ENCODE results near the gene RIC8B. TPM values are rescaled to one million over a fixed set of nuclear protein-coding genes. Genes with fewer than 3 reads are reported as not detected.

RIC8B gene
- total RNA-seq, 4 donors from 2014 or later = 10.5 to 19.5 (median 16.6) TPM

DNA sequence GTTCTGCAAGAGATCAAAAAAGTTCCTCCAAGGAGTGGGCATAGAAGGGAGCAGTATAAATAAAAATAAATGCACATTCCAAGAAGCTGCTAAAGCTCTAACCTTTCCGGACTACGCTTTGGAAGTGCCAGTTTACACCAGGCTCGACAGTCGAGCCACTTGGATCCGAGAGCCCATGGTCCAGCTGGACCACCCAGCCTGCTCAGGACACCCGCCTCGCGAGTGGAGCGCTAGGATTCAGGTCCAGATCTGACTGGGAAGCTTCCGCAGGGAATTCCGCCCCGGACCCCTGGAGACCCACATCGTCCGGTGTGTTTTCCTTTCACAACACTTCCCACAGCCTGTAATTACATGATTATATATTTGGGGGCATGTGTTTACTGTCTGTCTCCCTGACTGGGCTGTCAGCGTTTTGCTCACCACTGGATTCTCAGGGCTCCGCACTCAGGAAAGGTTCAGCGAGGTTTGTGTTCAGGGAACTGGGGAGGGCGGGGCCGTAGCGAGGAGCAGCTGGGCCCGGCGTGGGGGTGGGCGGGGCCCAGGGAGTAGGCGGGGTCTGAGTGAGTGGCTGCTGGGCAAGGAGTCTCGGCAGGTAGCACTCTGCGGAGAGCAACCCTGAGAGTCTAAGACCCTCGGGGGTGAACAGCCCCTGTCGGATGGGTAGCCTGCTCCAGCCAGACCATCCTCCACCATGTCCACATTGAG, 128.9 kb downstream of the RIC8B start:
- H3K27ac ChIP-seq = peak overlapping the region in 2 of 4 donors; percentile 6 to 12
- intact Hi-C loops (cut with DNase I; ENCODE audit: low total_unique reads) = no loop called here
- H3K4me3 ChIP-seq = peak overlapping the region; percentile 8 to 53 (median 26)
- H3K9me3 ChIP-seq = no peaks in the 10 kb centered on the region
- H3K27me3 ChIP-seq = peaks cover 15% of the 10 kb centered on the region
- H3K4me1 ChIP-seq = peaks cover 0 to 15% (median 5%) of the 10 kb centered on the region in 4 donors
- in situ Hi-C loops (cut with MboI; ENCODE audit: low pct_ligation_motif_present in 1 of 4, low pct_unique_long_range_greater_than_20kb in 1 of 4, low sequenced_read_pairs in 3 of 4) = no loop called here
- DNase-seq = peak; percentile 90
- WGBS, 2 donors (ENCODE audit: low coverage in 1 of 2) = 11 to 12% methylated on average over 5 to 28 of the region's 28 CpGs
- no peaks in the 10 kb centered on the region for H3K36me3 ChIP-seq
- TF ChIP-seq POLR2A (IDR thresholded peaks at IDR 0.05) (no peak), POLR2AphosphoS5 (IDR thresholded peaks at IDR 0.05) (no peak), EP300 (IDR thresholded peaks at IDR 0.05; ENCODE audit: low read depth) (no peak)
- TF ChIP-seq, protein P1, sequence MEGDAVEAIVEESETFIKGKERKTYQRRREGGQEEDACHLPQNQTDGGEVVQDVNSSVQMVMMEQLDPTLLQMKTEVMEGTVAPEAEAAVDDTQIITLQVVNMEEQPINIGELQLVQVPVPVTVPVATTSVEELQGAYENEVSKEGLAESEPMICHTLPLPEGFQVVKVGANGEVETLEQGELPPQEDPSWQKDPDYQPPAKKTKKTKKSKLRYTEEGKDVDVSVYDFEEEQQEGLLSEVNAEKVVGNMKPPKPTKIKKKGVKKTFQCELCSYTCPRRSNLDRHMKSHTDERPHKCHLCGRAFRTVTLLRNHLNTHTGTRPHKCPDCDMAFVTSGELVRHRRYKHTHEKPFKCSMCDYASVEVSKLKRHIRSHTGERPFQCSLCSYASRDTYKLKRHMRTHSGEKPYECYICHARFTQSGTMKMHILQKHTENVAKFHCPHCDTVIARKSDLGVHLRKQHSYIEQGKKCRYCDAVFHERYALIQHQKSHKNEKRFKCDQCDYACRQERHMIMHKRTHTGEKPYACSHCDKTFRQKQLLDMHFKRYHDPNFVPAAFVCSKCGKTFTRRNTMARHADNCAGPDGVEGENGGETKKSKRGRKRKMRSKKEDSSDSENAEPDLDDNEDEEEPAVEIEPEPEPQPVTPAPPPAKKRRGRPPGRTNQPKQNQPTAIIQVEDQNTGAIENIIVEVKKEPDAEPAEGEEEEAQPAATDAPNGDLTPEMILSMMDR (IDR thresholded peaks at IDR 0.05) = no peak

DNA sequence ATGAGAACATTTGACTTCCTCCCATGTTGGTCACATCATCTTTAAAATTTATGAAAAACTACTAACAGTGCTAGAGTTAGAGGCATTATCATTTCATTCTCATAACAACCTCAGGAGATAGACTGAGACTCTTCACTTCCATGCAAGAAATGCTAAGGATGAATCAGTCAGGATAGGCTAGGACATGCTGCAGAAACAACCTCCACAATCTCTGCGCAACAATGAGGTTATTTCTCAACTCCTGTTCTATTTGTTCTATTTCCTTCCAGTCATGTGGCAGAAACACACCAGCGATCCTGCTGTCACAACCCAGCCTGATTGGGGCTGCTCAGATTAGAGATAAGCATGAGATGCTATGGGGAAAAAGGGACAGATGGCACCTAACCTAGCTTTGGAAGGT, 132.2 kb downstream of the RIC8B start:
- Histone ChIP-seq H3K9me3 (no peaks in the 10 kb centered on the region), H3K27me3 (peaks cover 15% of the 10 kb centered on the region), H3K27ac (no peak overlapping the region), H3K36me3 (no peaks in the 10 kb centered on the region), H3K4me3 (no peak overlapping the region), H3K4me1 (peaks cover 0 to 11% (median 2%) of the 10 kb centered on the region in 4 donors)
- 67 to 82% methylated on average over 1 to 2 of the region's 2 CpGs for WGBS, 2 donors (ENCODE audit: low coverage in 1 of 2)
- no peak for DNase-seq
- in situ Hi-C loops (cut with MboI; ENCODE audit: low pct_ligation_motif_present in 1 of 4, low pct_unique_long_range_greater_than_20kb in 1 of 4, low sequenced_read_pairs in 3 of 4) = no loop called here
- TF ChIP-seq, protein P1 (IDR thresholded peaks at IDR 0.05) = no peak
- TF ChIP-seq POLR2A (IDR thresholded peaks at IDR 0.05) (no peak), POLR2AphosphoS5 (IDR thresholded peaks at IDR 0.05) (no peak), EP300 (IDR thresholded peaks at IDR 0.05; ENCODE audit: low read depth) (no peak)
- intact Hi-C loops (cut with DNase I; ENCODE audit: low total_unique reads) = no loop called here

DNA sequence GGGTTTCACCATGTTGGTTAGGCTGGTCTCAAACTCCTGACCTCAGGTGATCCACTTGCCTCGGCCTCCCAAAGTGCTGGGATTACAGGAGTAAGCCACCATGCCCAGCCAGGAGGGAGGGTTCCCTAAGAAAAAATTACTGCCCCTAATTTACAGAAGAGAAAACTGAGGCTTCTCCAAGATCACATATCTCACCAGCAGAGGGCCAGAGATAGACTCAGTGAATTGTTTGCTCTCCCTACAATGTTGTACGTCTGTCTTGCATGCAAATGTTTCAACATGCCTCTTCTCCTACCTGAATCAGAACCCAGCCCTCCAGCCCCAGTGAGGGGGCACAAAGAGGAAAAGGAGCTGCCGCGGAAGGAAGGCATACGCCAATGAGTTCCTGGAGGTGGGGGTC, 132.9 kb downstream of the RIC8B start:
- intact Hi-C loops (cut with DNase I; ENCODE audit: low total_unique reads) (no loop called here), in situ Hi-C loops (cut with MboI; ENCODE audit: low pct_ligation_motif_present in 1 of 4, low pct_unique_long_range_greater_than_20kb in 1 of 4, low sequenced_read_pairs in 3 of 4) (no loop called here)
- H3K4me1 ChIP-seq = peaks cover 0 to 11% (median 2%) of the 10 kb centered on the region in 4 donors
- H3K27me3 ChIP-seq = peaks cover 18% of the 10 kb centered on the region
- no peak overlapping the region for H3K27ac ChIP-seq
- H3K4me3 ChIP-seq = no peak overlapping the region
- 80% methylated on average over 5 of the region's 5 CpGs; no CpG with 5 or more reads in 1 of the 2 donors for WGBS, 2 donors (ENCODE audit: low coverage in 1 of 2)
- no peak for DNase-seq
- H3K36me3 ChIP-seq = no peaks in the 10 kb centered on the region
- H3K9me3 ChIP-seq = no peaks in the 10 kb centered on the region
- TF ChIP-seq POLR2A (IDR thresholded peaks at IDR 0.05) (no peak), EP300 (IDR thresholded peaks at IDR 0.05; ENCODE audit: low read depth) (no peak), POLR2AphosphoS5 (IDR thresholded peaks at IDR 0.05) (no peak)
- TF ChIP-seq, protein P1 (IDR thresholded peaks at IDR 0.05) = no peak

DNA sequence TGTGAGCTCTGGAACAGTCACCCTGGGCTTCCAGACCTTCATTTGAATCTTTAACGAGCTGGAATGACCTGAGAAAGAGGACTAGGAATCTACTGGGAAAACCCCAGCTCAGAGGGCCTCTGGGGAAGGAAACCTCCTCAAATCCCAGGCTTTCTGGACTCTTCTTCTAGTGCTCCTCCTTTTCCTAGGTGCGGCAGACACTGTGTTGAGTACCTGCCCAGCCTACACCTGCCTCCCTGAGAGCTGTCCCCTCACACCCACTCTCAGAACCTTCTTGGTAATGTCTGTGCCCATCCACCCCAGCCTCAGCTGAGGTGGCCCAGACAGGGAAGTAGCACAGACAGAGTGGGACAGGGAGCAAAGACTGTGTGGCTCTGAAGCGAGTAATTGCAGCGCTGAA, 133.4 kb downstream of the RIC8B start:
- WGBS, 2 donors (ENCODE audit: low coverage in 1 of 2) = 83 to 94% methylated on average over 2 to 4 of the region's 4 CpGs
- in situ Hi-C loops (cut with MboI; ENCODE audit: low pct_ligation_motif_present in 1 of 4, low pct_unique_long_range_greater_than_20kb in 1 of 4, low sequenced_read_pairs in 3 of 4) = no loop called here

More for the DNA sequence above, 133.4 kb downstream of the RIC8B start:
- H3K27me3 ChIP-seq = peaks cover 18% of the 10 kb centered on the region
- no peaks in the 10 kb centered on the region for H3K9me3 ChIP-seq
- peaks cover 0 to 11% (median 2%) of the 10 kb centered on the region in 4 donors for H3K4me1 ChIP-seq
- TF ChIP-seq POLR2AphosphoS5 (IDR thresholded peaks at IDR 0.05) (no peak), EP300 (IDR thresholded peaks at IDR 0.05; ENCODE audit: low read depth) (no peak), POLR2A (IDR thresholded peaks at IDR 0.05) (no peak)
- TF ChIP-seq, protein P1 (IDR thresholded peaks at IDR 0.05) = no peak
- H3K27ac ChIP-seq = no peak overlapping the region
- no peaks in the 10 kb centered on the region for H3K36me3 ChIP-seq
- intact Hi-C loops (cut with DNase I; ENCODE audit: low total_unique reads) = no loop called here
- DNase-seq = no peak
- no peak overlapping the region for H3K4me3 ChIP-seq

Measured in transverse colon (tissue), 4 donors.